GM21825 (cell line): ENCODE results near the gene SLC26A6.

ENCODE experiments used
- ATAC-seq: cut with Tn5 transposase; IDR thresholded peaks from one replicate; pipeline ENCODE4 v1.9.1; 2021; ENCODE audit warnings: mild to moderate bottlenecking, moderate library complexity; ENCODE audit not compliant: unreplicated experiment

SLC26A6 gene

DNA sequence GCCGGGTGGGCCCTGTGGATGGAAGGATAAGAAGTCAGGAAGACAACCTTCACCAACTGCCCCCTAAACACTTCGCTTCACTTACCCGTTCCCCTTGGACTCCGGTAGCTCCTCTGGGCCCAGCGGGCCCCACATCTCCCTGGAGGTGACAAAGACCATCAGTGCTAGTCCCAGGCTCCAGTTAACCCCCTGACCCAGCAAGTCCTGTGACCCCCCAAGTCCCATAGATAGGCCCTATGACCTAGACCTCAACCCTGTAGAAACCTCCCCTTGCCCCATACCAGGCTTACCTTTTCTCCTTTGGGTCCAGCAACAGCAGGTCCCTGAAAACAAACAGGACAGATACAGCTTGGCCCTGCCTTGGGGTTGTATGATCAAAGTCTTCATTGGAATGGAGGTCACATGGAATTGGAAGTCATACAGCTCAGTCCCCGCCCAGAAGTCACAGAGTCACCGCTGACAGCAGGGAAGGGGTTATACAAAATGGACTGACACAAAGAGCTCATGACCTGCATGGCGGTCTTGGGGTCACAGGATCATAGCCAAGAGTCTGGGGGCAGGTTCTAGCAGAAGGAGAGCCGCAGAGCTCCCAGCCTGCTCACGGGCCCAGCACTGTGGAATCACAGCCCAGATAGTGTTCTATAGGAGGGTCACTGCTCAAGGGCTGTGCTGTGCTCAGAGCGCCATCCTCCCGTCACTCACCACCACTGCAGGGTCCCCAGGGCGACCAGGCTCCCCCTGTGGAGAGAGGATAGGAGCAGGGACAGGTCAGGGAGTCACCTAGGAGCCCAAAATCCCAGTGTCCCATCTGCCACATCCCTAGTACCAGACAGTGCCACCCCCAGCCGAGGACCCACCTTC lies 53.4 kb downstream of the SLC26A6 start:
- no peak for ATAC-seq

DNA sequence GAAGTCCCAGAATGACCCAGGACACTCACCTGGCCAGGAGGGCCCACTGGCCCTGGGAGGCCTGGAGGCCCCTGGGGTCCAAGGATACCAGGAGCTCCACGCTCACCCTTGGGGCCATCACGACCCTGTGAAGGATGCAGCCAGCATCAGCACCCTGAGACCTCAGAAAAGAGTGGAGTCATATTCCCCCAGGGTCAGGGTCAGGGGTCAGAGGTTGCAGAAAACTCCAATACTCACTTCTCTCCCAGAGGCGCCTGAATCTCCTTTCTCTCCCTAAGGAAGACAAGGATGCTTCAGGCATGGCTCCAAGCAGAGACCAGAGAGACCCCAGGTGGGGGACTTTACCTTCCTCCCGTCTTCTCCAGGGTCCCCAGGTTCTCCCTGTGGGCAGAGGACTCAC lies 58.6 kb downstream of the SLC26A6 start:
- no peak for ATAC-seq
